GM10266 (cell line): Measurements from ENCODE around the gene PCYT2.

Experiments used
- DNase-seq: peaks from one replicate; pipeline ENCODE4 v3.0.0; 2012; ENCODE audit errors: extremely low spot score
- CTCF ChIP-seq: IDR thresholded peaks from 2 replicates; pipeline ENCODE4 v1.5.1; 2012; ENCODE audit warnings: mild to moderate bottlenecking, low read depth; ENCODE audit not compliant: control insufficient read depth, insufficient read depth; ENCODE audit errors: missing control alignments

PCYT2 gene

GRCh38 chr17:81931557-81932332 is 20.5 kb upstream of the PCYT2 start:
- no peak for DNase-seq
- no peak for TF ChIP-seq CTCF

- TF ChIP-seq CTCF: no peak
- no peak for DNase-seq
These were observed 20.0 kb upstream of the PCYT2 start for GRCh38 chr17:81931189-81931556.

GRCh38 chr17:81930142-81931125 is 19.2 kb upstream of the PCYT2 start:
- DNase-seq: peak; percentile 56
- no peak for TF ChIP-seq CTCF

- TF ChIP-seq CTCF: no peak
- no peak for DNase-seq
These were observed 18.3 kb upstream of the PCYT2 start for GRCh38 chr17:81929253-81930141.

GRCh38 chr17:81928544-81929252 is 17.5 kb upstream of the PCYT2 start:
- no peak for TF ChIP-seq CTCF
- DNase-seq: peak; percentile 56

GRCh38 chr17:81927653-81928543 is 16.7 kb upstream of the PCYT2 start, which contains the start of gene MAFG:
MAFG (minus strand) TSS chr17:81927735; CDS start chr17:81923185, 4,550 bp downstream.
- peak; percentile 100 for DNase-seq
- TF ChIP-seq CTCF: peak; percentile 62
